NCI-H82 (cell line): Measurements from ENCODE around the gene NPAS1.

Source experiments
- DNase-seq: peaks from one replicate; lab custom pipeline; 2025; lab: John Stamatoyannopoulos, UW

NPAS1 gene, protein sequence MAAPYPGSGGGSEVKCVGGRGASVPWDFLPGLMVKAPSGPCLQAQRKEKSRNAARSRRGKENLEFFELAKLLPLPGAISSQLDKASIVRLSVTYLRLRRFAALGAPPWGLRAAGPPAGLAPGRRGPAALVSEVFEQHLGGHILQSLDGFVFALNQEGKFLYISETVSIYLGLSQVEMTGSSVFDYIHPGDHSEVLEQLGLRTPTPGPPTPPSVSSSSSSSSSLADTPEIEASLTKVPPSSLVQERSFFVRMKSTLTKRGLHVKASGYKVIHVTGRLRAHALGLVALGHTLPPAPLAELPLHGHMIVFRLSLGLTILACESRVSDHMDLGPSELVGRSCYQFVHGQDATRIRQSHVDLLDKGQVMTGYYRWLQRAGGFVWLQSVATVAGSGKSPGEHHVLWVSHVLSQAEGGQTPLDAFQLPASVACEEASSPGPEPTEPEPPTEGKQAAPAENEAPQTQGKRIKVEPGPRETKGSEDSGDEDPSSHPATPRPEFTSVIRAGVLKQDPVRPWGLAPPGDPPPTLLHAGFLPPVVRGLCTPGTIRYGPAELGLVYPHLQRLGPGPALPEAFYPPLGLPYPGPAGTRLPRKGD

GRCh38 chr19:47019431-47020041 is at the start of gene NPAS1:
TSS of gene NPAS1 (plus strand) at chr19:47019837. CDS start at chr19:47021048, 1,211 bp downstream.
- peak; percentile 67 for DNase-seq

DNA sequence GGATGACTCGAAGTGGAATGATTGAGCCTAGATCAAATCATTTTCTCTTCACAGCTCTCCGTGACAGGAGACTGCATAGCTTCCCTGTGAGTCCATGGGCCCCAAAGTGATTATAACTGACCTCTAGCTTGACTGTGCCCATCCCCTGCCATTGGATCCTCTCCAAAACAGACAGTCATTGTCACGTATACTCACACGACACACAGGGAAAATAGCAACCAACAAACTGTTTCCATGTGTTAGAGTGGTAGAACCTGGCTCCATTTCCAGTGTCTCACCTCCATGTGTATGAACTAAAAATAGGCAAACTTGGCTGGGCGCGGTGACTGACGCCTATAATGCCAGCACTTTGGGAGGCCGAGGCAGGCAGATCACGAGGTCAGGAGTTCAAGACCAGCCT is 48.8 kb upstream of the NPAS1 start:
- DNase-seq, result no peak

DNA sequence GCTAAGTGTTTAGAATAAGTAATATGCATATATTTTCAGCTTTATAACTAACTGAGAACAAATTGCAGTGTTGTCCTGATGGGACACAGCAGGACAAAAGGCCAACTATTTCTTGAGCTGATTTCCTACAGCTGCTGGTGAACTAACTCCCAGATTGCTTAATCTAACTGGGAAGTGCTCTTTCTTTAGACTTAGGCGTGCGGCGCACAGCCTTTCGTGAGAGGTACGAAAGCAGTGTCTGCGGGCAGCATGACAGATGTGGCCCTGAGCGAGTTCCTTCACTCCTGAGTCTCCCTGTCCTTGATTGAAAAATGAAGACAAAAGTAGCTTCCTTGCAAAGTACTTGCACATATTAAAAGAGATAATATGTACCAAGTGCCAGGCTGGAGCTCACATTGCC is 47.3 kb upstream of the NPAS1 start:
- DNase-seq, result no peak

DNA sequence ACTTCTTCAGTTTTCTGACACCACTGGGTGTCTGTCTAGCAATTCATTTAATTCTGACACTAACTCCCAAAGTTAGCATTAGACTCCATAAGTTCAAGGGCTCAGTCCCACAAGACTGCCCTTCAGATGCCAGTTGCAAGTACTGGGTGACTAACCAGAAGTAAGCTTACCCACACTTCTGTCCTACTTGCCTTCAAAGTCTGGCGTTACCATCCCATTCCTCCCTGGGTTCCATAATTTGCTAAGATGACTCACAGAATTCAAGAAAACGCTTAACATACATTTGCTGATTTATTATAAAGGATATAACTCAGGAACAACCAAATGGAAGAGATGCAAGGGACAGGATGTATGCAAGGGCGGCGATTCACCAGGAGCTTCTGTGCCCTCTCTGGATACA is 45.5 kb upstream of the NPAS1 start:
- DNase-seq, result no peak

GRCh38 chr19:46975011-46975924 is 44.4 kb upstream of the NPAS1 start:
- DNase-seq, result peak; percentile 90

- DNase-seq, result no peak
Observed at GRCh38 chr19:46975925-46976782, 43.5 kb upstream of the NPAS1 start.

DNA sequence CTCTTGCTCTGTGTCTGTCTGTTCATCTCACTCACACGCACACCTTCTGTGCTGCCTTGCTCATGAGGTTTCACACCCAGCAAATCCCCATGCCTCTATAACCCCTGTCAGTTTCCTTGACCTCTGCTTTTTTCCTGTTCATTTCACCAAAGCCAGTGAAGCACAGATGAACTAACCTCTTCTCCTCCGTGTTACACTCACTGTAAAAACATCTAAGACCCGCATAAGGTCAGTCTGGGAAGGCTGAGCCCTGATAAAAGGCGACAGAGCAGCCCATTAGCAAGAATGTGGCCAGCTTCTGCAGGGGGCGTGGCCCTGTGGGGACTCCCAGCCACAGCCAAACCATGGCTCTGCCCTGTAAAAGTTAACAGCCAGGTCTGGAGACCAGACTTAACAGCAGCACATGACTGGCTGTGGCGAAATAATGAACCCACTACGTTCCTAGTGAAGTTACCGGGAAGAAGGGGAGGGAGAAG is 42.8 kb upstream of the NPAS1 start:
- no peak for DNase-seq

DNA sequence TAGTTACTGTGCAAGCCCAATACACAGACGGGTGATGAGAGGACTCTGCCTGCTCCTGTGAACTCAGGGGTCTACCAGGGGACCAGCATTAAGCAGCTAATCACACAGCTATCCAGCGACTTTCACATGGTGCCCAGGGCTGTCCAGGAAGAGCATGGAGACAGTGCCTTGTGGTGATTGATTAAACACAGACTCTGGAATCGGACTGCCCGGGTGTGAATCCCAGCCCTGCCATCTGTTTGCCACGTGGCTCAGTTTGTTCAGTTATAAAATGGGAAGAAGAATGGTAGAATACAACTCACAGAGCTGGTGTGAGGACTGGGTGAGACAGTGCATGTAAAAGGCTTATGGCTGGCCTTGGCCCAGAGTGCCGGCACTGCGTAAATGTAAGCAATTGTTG is 42.1 kb upstream of the NPAS1 start:
- DNase-seq, result no peak

- no peak for DNase-seq
Observed at GRCh38 chr19:46978171-46978869, 41.3 kb upstream of the NPAS1 start.

- DNase-seq, result peak; percentile 94
Observed at GRCh38 chr19:46979126-46980105, 40.2 kb upstream of the NPAS1 start.

DNA sequence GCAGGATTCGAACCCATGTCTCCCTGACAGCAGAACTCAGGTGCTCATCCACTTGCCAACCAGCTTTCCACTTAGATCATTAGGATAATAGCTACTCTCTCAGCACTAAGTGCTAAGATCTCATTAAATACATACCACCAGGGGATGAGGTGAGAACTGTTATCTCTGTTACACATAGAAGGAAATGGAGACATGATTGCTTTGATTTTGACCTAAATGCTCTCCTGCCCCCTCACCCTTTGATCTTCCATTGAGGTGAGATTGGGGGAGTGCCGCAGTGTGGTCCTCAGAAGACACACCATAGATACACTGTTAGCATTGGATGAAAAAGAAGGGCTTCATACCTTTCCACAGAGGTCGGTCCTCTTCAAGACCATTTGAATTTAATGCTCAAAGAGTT is 38.9 kb upstream of the NPAS1 start:
- peak; percentile 38 for DNase-seq

DNA sequence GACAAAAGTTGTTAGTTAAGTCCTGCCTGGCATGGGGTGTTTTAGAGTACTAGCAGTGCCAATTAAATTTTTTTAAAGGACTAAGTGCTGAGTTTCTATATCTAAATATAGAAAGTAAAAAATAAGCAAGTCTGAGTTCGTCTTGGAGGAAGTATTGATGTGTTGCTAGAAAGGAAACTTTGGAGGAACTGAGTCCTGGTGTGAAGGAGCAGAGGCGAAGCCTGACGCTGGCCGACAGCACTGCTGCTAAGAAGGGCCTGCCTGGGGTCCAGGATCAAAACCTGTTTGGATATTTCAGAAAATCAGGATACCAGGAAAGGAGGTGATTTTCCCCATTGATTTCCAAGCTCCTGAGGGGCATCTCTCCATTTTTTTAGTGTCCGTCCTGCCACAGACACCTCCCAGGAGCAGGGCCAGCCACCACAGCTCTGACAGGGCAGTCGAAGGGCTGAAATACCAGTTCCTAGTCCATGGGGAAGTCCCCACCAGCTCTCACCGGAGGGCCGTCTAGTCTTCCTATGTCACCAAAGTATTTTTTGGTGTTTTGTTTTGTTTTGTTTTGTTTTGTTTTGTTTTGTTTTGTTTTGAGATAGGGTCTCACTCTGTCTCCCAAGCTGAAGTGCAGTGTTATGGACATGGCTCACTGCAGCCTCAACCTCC is 38.2 kb upstream of the NPAS1 start:
- no peak for DNase-seq

DNA sequence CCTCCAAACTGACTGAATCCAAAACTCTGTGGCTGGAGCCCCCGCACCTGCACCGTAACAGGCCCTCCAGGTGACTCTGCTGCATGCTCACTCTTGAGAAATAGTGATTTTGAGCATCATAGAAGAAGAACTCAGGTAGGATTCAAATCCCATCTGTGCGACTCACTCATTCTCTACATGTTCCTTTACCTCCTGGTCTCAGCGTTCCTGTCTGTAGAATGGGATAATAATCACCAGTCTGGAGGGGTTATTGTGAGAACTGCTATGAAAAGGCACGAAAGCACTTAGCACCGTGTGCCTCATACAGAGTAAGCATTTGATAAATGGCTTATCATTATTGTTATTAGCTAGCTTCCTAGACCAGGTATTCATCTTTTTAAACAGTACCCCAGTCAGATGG is 36.5 kb upstream of the NPAS1 start:
- DNase-seq, result no peak

GRCh38 chr19:46984077-46985010 is 35.3 kb upstream of the NPAS1 start:
- peak; percentile 59 for DNase-seq

- DNase-seq, result no peak
Observed at GRCh38 chr19:46985542-46986415, 33.9 kb upstream of the NPAS1 start.

DNA sequence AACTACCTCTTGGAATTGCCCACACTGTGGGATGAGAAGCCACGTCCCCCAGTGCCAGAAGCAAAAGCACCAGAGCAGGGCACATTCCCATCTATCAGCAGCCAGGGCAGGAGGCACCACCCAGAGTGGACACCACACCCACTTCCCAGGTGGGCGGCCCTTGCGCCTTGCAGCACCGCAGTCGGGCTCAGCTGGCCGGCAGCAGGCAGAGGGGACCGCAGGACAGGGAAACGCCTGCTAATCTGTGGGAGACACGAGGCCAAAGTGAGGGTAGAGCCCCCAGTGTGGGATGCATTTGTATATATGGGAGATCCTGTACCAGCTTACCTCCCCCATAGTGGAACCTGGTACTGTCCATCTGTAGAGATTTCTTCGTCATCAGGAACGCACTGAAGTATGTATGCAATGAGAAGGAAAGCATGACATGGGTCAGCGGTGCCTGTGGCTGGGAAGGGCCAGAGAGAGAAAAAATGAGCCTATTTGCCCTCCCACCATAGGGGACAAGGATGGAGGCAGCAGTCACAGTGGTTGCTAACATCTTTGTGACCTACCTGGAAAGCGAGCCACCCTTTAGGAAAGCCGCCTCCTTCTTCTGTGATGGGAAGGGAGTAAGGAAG is 30.9 kb upstream of the NPAS1 start:
- no peak for DNase-seq
